ENCODE measurements around the gene KIF24. TPM values are rescaled to one million over a fixed set of nuclear protein-coding genes. Genes with fewer than 3 reads are reported as not detected.
A peak's percentile ranks its signal among the peaks of the same experiment; 100 is the strongest.

Gene KIF24
- polyA plus RNA-seq, 1 of the 3 experiments (the other 2 are of a cell fraction) = 1.2 TPM

DNA sequence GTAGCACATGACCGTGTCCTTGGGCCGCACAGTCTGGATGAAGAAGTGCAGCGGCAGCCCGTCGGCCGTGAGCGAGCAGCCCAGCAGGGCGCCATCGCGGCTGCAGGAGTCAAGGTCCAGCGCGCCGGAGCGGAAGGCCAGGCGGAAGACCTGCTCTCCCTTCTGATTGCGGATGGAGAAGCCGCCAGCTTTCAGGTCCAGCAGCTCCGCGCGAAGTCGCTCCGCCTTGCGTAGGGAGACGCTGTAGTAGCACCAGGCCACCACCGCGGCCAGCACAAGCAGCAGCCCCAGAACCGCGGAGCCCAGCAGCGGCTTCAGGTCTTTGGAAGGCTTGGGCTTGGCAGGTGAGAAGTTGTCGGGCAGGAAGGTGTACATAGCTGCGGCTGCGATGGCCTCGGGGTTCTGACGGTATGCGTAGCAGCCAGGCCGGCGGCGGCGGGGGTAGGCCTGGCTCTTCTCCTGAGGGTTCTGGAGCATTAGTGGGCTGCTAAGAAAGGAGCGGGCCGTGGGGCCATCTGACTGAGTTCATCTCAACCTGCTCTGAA is 43.5 kb upstream of the KIF24 start:
- Histone ChIP-seq H3F3A (replicated peaks; ENCODE audit: insufficient read depth) (no peaks in the 10 kb centered on the region), H3K9ac (no peak overlapping the region), H3K79me2 (ENCODE audit: insufficient read depth) (no peaks in the 10 kb centered on the region), H3K4me2 (no peak overlapping the region), H3K4me3 (ENCODE audit: low read depth in 2 of 2, low read length in 1 of 2) (no peak overlapping the region), H3K27ac (ENCODE audit: low read depth in 2 of 2, low read length in 1 of 2) (peak overlapping the region in 1 of 2 experiments; percentile 11; a peak in 1 of 4 replicates), H4K20me1 (ENCODE audit: insufficient read depth) (no peaks in the 10 kb centered on the region), H2AFZ (ENCODE audit: low read depth) (no peak overlapping the region), H3K9me2 (no peaks in the 10 kb centered on the region), H3K36me3 (replicated peaks in 1 of 2; ENCODE audit: control insufficient read depth in 1 of 2, insufficient read depth in 2 of 2, low read length in 1 of 2) (peaks cover 0 to 5% of the 10 kb centered on the region in 2 experiments), H3K9me3 (no peaks in the 10 kb centered on the region), H3K27me3 (ENCODE audit: insufficient read depth) (no peaks in the 10 kb centered on the region), H3K4me1 (ENCODE audit: control insufficient read depth in 1 of 2, insufficient read depth in 2 of 2, low read depth in 1 of 2, low read length in 1 of 2) (peaks cover 0 to 33% of the 10 kb centered on the region in 2 experiments; a peak in 2 of 4 replicates)
- ChIA-PET POLR2A (no interaction called here), CTCF (interaction anchor here (1.0 to 8.0 kb wide), 5 partner anchors 8 to 219 kb away, joined by 3 to 149 read pairs (median 4); no protein-coding TSS in a partner anchor)
- TF ChIP-seq NFIC (IDR thresholded peaks at IDR 0.05; ENCODE audit: borderline replicate concordance) = no peak
- TF ChIP-seq NRF1 (IDR thresholded peaks at IDR 0.05; ENCODE audit: low read depth, low read length) = no peak
- no peak for TF ChIP-seq MEF2A (IDR thresholded peaks at IDR 0.05; ENCODE audit: borderline replicate concordance, low read depth)
- TF ChIP-seq ELF1 (IDR thresholded peaks at IDR 0.05) = no peak
- no peak for TF ChIP-seq FOXM1 (IDR thresholded peaks at IDR 0.05; ENCODE audit: low read depth)
- no peak for TF ChIP-seq FOSL2 (IDR thresholded peaks at IDR 0.05; ENCODE audit: borderline replicate concordance, low read depth)
- TF ChIP-seq RCOR1 (IDR thresholded peaks at IDR 0.05; ENCODE audit: low read length) = no peak
- DNase-seq = no peak
- 96% methylated on average over 38 of the region's 41 CpGs for WGBS (ENCODE audit: low lambda C conversion rate)

- no peak for DNase-seq
- H3K9me3 ChIP-seq = no peaks in the 10 kb centered on the region
- no peaks in the 10 kb centered on the region for H3K27me3 ChIP-seq (ENCODE audit: insufficient read depth)
- no peak overlapping the region; a peak in 1 of 4 replicates for H3K27ac ChIP-seq (ENCODE audit: low read depth in 2 of 2, low read length in 1 of 2)
- no peaks in the 10 kb centered on the region for H3F3A ChIP-seq (replicated peaks; ENCODE audit: insufficient read depth)
- TF ChIP-seq TCF12 (IDR thresholded peaks at IDR 0.05) (no peak), EP300 (IDR thresholded peaks at IDR 0.05; ENCODE audit: borderline replicate concordance in 1 of 2, low read depth in 1 of 2, low read length in 1 of 2) (no peak), RCOR1 (IDR thresholded peaks at IDR 0.05; ENCODE audit: low read length) (no peak), FOXM1 (IDR thresholded peaks at IDR 0.05; ENCODE audit: low read depth) (no peak), TAF1 (IDR thresholded peaks at IDR 0.05; ENCODE audit: borderline replicate concordance, low read depth, low read length) (no peak), FOXJ3 (CRISPR knock-in tag; IDR thresholded peaks at IDR 0.05) (no peak), YY1 (IDR thresholded peaks at IDR 0.05; ENCODE audit: low read depth) (no peak), EZH2phosphoT487 (IDR thresholded peaks at IDR 0.05; ENCODE audit: borderline replicate concordance, low read depth) (no peak)
- TF ChIP-seq, protein P1, sequence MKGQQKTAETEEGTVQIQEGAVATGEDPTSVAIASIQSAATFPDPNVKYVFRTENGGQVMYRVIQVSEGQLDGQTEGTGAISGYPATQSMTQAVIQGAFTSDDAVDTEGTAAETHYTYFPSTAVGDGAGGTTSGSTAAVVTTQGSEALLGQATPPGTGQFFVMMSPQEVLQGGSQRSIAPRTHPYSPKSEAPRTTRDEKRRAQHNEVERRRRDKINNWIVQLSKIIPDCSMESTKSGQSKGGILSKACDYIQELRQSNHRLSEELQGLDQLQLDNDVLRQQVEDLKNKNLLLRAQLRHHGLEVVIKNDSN (IDR thresholded peaks at IDR 0.05; ENCODE audit: borderline replicate concordance, low read depth) = no peak
- 95% methylated on average over 39 of the region's 60 CpGs for WGBS (ENCODE audit: low lambda C conversion rate)
- no peak overlapping the region for H3K9ac ChIP-seq
- no peaks in the 10 kb centered on the region for H4K20me1 ChIP-seq (ENCODE audit: insufficient read depth)
- no peak overlapping the region for H3K4me3 ChIP-seq (ENCODE audit: low read depth in 2 of 2, low read length in 1 of 2)
- H2AFZ ChIP-seq (ENCODE audit: low read depth) = no peak overlapping the region
- CTCF ChIA-PET = no interaction called here
- H3K4me2 ChIP-seq = no peak overlapping the region
- H3K36me3 ChIP-seq (replicated peaks in 1 of 2; ENCODE audit: control insufficient read depth in 1 of 2, insufficient read depth in 2 of 2, low read length in 1 of 2) = peaks cover 0 to 5% of the 10 kb centered on the region in 2 experiments
- peaks cover 0 to 28% of the 10 kb centered on the region in 2 experiments; a peak in 2 of 4 replicates for H3K4me1 ChIP-seq (ENCODE audit: control insufficient read depth in 1 of 2, insufficient read depth in 2 of 2, low read depth in 1 of 2, low read length in 1 of 2)
- no peaks in the 10 kb centered on the region for H3K9me2 ChIP-seq
- POLR2A ChIA-PET = no interaction called here
- no peaks in the 10 kb centered on the region for H3K79me2 ChIP-seq (ENCODE audit: insufficient read depth)
Measured at GRCh38 chr9:34371886-34372466, 42.9 kb upstream of the KIF24 start.
